Measurements from ENCODE around the gene NES.

The NES gene

DNA sequence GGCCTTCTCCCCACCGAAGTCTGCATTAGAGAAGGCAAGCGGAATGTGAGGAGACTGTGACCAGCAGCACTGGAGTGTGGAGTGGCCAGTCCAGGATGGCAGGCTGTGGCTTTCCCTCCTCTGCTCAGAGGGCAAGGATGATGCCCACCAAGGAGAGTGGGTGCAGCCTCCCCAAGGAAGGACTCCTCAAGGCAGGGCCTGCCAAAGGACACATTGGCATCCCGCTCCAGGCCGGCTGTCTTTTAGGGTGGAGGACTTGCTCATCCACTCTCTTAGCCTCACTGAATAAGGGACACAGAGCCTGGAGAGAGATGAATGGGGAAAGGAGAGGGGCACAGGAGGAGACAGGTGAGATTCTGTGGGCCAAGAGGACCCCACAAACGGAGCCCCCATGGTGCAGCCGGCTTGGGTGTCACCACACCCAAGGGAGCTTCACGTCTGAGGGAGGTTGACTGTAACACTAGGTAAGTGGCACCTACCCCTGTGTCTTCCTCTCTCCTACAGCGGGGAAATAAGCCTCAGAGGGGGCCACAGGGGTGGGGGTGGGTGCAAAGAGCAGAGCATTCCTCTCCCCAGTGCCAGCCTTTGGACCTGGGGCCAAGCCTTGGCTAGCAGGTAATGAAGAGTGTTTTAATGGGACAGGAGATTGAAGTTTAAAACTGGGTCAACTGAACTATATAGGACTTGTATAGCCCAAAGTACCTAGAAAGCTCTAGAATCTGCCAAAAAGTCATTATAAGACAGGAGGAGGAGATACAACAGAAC, 4.2 kb upstream of the NES start:
- no peak for DNase-seq

DNA sequence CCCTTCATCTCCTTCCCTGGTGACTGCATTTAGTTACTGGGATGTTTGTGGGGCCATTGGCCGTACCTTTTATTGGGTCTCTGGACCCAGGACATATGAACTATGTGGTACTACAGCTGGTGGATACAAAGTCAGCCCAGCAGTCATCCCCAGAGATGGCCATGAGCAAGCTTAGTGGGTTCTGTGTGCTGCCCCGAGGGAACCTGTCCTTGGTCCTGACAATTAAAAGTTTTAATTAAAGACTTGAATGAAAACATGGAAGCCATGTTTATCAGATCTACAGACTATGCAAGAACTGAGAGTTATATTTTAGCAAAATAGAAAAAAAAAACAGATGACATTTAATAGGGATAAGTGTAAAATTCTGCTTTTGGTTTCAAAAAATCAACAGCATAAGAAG, 2.8 kb upstream of the NES start:
- DNase-seq = no peak

DNA sequence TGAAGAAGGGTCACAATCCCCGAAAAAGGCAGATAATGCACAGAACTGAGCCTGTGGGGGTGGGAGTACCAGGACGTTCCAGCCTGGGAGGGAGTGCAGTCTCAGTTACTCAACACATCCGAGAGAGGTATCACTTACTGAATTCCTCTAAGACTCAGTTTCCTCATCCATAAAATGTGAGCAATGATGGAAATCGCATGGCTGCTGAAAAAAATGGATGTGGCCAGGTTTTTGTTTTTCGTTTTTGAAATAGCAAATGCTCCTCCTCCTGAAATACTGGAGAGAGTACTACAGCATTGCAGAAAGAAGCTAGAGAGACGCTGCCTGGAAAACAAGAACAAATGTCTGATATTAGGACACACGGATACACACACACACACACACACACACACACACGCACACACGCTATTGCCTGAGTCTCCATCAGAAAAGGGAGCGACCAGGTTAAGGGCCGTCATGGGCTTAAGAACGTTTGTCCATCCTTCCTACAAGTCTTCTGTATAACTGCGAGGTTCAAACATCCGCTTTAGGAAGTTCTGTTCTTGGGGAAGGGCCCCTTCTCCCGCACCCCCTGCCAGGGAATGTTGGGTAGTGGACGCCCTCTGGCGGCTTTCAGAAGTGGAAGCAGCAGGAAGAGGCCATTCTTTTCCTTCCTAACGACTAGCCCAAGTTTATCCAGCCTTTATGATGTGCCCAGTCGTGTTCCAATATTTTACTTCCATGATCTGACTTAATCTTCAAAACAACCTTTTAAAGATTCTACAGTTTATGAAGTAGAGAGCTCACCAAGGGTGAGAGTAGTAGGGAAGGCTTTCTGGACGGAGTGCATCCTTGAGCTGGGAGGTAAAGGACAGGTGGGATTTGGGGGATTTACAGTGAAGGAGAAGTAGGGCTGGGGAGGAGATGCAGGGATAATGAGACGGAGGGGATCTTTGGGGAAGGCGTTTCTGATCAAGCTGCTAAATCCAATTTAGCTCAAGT, 699 bp upstream of the NES start:
- DNase-seq = peak; percentile 32 to 43

DNA sequence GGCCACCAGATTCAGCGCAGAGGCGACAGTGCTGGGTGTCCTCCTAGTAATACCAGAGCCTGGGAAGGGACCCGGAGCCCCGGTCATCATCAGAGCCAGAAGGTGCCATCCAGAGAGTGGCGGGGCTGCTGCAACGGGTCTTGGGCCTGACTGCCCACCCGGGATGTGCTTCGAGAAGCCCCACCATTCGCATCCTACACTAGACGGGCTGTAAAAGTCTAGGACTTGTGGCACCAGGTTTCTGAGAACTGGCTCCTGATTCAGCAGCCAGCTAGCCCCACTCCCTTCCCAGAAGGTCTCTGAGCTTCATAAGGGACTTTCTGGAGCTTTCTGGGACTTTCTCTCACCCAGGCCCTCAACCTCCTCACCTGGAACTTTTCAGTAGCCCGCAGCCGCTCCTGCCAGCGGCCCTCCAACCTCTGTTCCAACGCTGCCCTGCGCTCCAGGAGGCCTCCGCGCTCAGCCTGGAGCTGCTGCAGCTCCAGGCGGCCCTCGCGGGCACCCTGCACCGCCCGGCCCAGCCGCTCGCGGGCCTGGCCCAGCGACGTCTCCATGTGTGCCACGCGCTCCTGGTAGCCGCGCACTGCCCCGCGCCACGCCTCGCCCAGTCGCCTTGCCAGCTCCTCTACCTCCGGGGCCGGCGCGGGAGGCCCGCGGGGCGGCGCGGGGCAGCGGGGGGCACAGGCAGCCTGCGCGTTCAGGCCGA, 940 bp downstream of the NES start:
- DNase-seq = no peak

DNA sequence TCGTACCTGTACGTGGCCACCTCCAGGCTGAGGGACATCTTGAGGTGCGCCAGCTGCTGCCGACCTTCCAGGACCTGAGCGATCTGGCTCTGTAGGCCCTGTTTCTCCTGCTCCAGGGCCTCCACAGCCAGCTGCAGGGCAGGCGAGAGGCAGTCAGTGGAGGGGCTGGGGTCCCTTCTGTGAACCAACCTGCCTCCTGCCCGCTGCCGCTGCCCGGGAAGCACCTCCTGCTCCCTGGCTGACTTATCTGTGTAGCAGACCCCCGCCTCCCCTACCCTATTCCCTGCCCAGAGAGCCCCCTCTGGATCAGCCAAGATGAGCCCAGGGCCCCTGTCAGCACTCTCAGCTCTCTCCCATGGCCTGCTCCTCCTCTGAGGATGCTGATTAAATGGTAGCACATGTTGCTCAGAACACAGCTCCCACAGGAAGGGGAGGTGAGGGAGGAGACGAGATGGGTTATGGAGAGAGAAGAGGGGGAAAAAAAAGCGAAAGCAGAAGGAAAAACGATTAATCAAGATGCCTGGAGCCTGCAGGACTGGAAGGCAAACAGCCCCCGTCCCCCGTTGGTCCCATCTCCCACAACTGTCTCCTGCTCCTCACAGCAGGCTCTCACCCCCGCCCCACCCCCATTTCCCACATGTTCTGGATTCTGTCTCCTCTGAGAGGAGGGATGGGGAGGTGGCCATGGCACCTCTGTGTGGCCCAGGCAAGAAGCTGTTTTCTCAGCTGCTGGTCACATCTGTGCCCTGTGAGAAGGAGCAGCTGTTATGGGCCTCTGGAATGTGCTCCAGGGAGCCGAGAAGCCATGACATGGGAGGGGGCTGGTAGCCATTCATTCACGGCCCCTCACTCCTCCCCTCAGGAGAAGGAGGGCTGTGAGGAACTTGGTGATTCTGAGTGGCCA, 1.7 kb downstream of the NES start:
- no peak for DNase-seq

DNA sequence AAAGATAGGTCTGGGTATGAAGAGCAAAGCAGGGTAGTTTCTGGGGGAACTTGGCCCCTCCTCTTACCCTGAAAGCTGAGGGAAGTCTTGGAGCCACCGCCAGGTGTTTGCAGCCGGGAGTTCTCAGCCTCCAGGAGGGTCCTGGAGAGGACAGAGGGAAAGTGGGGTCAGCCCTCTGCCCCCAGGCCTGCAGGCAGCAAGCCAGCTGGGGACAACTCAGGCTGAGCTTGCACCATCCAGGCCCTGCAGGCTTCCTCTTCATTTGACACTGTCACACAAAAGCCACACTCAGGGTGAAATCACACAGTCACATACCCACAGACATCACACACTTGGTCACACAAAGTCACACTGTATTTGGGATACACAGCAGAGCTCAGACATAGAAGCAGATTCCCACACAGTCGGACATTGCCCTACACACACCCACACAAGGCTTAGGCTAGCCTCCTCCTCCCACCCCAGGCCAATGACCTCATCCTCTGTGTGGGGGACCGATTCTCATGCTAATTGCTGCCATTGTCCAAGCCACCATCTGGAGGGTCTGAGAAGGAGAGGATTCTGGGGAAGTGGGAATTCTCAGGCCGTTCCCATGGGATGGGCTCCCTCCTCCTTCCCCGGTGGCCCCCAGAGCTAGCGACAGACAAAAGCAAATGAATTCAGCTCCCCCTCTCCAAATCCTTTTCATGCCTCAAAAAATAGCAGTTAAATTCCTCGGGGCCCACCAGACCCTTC, 3.7 kb downstream of the NES start:
- no peak for DNase-seq

DNA sequence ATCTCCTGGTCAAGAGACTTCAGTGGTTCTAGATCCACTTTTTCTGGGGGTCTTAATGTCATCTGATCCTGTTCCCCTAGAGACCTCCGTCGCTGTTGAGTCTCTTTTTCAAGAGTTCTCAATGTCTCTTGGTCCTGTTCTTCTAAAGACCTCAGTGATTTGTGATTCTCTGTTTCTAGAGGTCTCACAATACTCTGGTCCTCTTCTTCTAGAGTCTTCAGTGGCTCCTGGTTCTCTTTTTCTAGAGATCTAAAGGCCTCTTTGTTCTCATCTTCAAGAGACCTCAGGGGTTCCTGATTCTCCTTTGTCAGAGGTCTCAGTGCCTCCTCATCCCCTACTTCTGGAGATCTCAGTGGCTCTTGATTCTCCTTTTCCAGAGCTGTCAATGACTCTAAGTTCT, 5.4 kb downstream of the NES start:
- no peak for DNase-seq

DNA sequence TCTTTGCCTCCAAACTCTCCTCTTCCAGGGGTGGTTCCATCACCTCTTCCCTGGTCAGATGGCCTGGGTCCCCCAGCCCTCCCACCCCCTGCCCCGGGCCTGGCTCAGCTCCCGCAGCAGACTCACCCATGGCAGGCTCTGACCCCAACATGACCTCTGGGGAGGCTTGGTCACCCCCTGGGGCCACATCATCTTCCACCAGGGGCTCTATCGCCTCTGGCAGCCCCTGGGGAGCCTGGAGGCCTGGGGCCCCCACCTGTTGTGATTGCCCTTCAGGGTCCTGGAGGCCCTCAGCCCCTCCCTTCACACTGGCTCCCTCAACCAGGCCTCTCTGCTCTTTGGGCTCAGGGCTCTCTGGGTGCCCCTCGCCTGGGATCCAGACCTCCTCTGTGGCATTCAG, 6.4 kb downstream of the NES start:
- no peak for DNase-seq

DNA sequence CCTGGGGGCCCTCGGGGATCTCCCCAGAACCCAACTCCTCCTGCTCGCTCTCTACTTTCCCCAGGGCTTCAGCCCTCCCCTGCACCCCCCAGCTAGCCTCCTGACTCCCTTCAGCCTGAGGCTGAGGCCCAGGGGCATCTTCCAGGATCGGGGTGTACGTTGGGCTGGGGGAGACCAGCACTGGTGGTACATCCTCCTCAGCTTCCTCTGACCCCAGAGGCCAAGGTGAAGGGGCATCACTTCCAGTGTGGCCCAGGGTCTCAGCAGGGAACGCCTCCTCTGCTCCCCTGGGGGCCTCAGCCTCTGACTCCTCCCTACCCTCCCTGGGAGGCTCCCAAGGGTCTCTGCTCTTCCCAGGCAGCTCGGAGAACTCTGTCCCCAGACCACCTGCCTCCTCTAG, 6.8 kb downstream of the NES start:
- no peak for DNase-seq

DNA sequence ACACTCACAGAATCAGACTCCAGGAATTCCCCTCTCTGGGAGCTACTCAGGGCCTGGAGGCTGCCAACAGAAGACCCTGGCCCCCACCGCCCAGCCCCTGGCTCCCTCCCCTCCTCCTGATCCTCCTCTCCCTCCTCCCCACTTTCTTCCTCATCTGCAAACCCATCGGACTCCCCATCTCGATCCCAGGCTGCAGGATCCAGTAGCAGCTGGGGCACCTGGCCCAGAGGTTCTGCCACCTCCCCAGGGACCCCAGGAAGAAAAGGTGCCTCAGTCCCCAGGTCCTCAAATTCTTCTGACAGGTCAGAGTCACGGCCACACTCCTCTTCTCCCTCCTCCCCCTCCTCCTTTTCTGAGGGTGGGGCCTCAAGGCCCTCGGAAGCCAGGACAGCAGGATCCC, 7.4 kb downstream of the NES start:
- DNase-seq = no peak

DNA sequence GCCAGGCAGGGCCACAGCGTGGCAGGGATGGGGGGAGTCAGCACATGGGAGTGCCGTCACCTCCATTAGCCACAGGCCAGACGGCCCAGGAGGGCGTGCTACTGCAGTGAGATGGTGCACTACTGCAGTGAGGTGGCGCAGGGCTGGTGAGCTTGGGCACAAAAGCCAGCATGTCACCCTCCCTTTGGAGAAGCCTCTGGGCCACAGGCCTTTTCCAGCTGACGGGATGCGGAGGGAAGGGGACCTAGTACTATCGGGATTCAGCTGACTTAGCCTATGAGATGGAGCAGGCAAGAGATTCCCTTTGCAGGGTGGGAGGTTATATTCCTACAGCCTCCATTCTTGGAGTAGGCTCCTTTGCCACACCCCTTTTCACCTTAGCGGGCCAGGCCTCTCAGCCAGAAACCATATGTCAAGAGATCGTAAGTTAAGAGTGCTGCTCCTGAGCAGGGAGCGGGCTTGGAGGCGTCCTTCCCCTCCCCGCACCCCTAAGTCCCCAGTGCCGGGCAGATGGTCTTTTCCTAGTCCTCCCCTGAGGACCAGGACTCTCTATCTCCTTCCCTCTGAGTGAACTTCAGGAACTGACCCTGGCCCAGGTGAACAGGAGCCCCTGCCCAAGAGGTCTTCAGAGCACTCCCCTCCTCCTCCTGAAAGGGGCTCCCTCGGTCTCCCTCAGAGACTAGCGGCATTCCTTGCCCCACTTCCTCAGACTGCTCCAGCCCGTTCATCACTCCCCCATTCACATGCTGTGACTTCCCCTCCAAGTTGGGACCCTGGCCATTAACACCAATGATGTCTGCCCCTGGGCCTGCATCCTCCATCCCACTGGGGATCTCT, 8.2 kb downstream of the NES start:
- no peak for DNase-seq

DNA sequence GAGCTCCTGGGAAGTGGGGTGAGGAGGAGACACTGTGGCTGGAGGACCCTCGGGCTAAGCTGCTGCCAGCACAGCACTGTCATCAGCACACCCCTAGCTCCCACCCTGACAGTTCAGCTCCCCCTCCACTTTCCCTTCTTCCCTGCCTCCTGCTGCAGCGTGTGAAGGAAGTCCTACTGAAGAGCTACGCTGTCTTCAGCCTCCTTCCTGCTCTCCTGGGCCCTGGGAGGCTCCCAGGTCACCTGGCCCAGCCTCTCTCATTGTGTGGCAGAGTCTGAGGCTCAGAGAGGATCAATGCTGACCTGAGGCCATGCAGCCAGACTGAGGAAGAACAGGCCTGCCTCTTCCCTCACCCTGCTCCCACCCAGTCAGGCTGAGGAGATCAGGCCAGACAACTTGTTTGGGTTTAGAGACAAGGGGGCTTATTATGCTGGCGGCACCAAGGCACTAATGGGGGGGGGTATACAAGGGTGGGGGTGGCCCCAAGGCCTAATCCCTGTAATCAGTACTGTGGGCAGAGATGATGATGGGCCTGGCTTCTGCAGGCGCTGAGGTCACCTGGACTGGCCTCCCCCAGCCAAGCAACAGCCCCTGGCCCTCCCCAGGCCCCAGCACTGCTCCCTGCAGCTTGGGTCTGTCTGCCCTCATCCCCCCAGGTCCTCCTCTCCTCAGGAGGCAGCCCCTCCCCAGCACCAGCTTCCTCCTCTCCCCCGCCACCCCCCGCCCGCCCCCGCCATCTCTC, 9.1 kb downstream of the NES start:
- no peak for DNase-seq

DNA sequence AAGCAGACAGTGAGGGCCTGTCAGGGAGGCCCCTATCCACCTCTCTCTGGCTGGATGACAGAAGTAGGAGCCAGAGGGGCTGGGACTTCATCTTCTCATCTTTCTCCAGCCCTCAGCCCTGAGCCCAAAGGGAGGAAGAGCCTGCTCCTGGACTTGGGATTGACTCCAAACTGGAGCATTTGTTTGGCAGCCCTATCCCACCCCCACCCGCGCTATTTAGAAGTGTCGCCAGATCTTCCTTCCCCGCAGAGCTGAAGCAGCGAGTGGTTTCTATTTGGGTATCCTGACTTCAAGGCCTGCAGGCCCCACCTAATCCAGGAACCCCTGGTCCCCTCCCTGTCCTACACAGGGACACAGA, 9.6 kb downstream of the NES start:
- no peak for DNase-seq

DNA sequence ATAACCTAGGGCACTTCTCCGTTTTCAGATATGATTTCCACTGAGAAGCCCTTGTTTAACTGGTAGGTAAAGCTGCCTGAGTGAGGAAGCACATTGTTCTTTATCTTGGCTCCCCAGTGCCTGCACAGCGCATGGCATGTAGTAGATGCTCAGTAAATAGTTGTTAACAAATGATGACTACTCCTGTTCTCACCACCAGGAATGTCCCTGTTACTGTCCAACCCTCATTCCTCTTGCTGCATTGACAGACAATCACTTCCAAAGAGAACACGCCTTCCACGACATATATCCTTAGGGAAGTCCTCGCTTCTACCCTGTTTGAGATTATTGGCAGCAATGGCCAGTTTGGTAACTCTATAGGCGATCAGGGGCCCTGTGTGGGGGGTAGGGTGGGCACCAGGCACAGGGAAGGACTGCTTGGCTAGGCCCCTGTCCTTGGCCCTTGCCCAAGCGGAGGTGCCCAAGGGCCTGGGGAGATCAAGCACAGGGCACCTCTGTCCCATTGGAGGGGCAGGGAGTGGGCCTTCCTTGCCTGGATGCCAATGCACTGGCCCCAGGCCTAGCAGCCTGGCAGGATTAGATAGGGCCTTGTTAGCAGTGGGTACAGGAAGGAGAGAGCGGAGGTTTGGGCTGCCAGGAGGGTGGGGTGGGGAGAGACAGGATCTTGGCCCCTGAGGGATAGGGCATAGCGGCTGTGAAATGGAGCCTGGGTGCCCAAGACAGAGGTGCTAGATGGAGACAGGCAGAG, 10.2 kb downstream of the NES start:
- no peak for DNase-seq

DNA sequence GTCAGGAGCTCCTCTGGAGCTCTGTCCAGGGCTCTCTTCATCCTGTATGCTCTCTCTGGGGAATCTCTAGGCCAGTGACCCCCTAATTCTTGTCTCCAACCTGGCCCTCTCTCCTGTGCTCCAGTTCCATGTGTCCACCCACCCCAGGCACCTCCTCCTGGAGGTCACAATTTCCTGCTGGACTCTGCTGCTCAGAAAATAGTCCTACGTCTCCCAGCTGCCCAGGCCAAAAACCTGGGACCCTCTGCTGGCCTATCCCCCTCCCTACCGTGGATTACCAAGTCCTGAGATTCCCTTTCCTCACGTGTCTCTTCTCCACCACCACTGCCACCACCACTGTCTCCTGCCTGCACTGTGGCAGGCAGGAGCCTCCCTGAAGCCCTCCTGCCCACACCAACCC, 11.7 kb downstream of the NES start:
- no peak for DNase-seq

DNA sequence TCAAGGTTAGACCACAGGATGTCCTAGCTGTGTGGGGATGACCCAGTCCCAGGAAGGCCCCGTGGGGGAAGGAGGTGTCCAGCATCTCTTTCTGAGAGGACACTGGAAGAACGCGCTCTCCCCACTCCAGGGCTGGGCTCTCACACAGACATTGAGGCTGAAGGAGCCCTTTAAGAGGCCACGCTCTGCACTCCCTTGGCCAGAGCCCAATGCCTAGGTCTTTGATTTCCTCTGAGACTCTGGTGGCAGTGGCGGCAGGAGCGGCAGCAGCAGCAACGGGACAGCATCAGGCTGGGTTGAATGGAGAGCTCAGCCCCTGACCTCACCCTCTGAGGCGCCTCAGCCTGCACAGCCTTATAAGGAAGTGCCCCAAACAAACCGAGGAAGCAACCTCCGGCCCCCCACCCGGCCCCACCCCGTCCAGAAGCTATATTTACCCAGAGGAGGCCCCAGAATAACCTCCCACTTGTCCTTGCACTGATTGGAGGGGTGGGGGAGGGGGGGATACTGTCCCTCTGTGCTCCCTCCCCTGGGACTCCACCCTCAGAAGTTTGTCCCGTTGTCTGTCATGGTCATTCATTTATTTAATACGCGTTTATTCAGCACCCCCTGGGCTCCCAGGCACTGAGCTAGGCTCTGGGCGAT, 12.3 kb downstream of the NES start:
- DNase-seq = peak in 1 of 2 donors; percentile 16

DNA sequence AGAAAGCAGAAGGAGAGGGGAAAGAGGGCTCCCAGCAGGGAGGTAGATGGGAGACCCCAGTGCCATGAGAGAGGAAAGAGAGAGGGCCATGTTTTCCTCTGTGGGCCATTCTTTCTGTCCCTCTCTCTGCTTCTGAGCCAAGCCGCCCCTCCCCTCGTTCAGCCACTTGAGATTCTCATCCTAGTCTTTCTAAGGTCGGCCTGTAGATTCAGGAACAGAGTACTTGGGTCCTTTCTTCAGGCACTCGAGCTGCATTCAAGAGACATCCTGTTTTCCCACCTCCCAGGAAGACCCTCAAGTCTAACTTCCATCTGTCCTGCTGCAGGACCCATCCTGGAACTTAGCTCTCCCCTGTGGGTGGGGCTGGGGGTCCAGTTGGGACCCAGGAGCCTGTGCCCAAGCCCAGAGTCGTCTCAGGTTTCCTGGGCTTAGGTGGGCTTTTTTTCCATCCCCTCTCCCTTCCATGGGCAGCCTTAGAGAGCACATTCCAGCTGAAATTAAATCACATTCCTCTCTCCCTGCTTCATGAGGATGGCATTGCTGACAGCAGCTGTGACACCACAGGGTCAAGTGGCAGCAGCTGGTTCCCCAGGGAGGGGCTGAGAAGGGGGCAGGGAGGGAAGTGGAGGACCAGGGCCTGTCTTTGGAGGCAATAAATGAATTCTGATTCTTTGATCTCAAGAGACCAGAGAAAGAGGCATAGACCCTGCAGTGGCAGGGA, 13.0 kb downstream of the NES start:
- no peak for DNase-seq

DNA sequence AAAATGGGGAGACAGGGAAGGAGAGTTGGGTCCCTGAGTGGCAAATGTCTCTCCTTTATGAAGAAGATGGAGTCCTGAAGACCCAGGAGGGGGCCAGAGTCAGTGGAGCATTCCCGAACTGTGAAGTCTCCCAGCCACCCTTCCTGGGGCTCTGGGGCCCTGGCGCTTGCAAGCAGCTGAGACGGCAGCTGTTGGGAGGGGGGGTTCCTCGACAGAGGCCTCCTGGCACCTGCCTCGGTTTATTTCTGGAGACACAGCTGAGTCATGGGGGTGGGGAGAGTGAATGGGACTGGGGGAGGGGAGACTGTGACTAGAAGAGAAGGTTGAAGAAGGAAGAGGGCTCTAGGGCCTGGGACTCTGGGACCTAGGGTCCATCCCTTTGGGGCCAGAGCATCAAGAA, 14.0 kb downstream of the NES start:
- no peak for DNase-seq
